GM21515 (cell line): ENCODE results near the gene PPARG.
A peak's percentile ranks its signal among the peaks of the same experiment; 100 is the strongest.
"Not testable (repeated sequence)": the region's sequence is repeated elsewhere in the genome, so short reads cannot be mapped to it uniquely, and the experiment has no call there.

Experiments used
- ATAC-seq: cut with Tn5 transposase; IDR thresholded peaks from one replicate; pipeline ENCODE4 v1.9.1; 2021; ENCODE audit not compliant: unreplicated experiment

PPARG gene

DNA sequence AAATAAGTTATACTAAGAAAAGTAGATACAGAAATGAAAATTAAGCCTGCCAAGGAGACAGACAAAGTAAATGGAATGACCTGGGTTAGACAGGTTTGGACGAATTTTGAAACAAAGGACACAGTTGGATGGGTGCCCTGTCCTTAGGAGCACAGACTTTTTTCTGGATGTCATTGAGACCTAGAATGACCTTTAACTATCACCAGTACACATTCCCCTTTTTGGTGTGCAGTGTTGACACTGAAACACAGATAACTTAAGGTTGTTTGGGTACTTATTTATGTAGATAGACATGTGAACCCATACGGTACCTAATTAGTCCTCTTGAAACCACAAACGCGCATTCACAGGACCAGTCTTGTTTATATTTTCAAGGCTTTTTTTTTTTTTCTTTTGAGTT, 86.7 kb downstream of the PPARG start:
- no peak for ATAC-seq

DNA sequence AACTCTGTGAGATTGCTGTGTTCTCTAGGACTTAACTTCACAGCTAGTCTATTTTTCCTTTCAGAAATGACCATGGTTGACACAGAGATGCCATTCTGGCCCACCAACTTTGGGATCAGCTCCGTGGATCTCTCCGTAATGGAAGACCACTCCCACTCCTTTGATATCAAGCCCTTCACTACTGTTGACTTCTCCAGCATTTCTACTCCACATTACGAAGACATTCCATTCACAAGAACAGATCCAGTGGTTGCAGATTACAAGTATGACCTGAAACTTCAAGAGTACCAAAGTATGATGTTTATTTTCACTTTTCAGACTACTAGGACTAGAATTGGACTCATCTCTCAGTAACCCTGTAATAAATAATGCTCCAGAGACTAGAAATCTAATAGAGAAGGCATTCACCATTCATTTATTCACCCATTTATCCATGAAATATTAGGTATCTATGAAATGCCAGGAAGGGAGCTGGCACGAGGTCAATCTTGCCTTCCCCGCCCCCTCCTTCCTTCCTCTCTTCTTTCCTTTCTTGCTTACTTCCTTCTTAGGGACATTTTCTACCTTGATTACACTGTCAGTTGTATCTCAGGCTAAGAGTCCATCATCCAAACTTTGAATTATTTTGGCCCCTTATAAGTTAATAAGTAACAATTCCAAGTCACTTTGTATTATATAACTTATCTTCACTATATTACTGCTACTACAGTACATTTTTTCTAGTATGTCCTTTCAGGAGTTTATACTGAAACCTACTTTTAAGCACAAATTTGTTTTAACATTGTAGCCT, 91.0 kb downstream of the PPARG start:
- no peak for ATAC-seq

DNA sequence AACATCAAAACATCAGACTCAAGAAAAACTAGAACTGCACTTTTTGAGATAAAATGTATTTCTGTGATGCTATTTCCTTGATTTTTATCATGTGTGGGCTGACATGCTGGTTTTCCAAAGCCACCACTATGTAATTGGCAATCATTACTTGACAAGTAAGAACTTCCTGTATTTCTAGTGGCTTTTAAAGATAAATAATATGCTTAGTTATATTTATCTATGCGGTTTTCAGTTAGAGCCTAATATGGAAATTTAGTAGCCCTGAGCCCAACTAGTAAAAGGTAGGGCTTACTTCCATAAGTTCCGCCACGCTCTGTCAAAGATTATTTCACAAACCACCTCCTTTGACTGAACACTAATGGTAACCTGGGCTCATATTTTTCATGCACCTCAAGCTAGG, 91.6 kb downstream of the PPARG start:
- ATAC-seq: no peak

DNA sequence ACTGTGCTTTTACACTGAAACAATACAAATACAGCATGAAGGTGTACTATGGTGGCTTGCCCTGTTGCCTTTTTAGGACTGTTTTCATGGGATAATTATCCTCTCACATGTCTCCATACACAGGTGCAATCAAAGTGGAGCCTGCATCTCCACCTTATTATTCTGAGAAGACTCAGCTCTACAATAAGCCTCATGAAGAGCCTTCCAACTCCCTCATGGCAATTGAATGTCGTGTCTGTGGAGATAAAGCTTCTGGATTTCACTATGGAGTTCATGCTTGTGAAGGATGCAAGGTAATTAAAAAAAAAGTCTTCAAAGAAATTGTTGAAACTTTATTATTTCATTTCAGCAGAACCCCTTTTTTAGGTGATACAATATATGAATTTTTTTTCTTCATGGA, 92.3 kb downstream of the PPARG start:
- ATAC-seq: no peak

- no peak for ATAC-seq
Observed at GRCh38 chr3:12383218-12383617, 94.3 kb downstream of the PPARG start.

GRCh38 chr3:12384451-12385233, 95.8 kb downstream of the PPARG start:
- ATAC-seq: no peak

DNA sequence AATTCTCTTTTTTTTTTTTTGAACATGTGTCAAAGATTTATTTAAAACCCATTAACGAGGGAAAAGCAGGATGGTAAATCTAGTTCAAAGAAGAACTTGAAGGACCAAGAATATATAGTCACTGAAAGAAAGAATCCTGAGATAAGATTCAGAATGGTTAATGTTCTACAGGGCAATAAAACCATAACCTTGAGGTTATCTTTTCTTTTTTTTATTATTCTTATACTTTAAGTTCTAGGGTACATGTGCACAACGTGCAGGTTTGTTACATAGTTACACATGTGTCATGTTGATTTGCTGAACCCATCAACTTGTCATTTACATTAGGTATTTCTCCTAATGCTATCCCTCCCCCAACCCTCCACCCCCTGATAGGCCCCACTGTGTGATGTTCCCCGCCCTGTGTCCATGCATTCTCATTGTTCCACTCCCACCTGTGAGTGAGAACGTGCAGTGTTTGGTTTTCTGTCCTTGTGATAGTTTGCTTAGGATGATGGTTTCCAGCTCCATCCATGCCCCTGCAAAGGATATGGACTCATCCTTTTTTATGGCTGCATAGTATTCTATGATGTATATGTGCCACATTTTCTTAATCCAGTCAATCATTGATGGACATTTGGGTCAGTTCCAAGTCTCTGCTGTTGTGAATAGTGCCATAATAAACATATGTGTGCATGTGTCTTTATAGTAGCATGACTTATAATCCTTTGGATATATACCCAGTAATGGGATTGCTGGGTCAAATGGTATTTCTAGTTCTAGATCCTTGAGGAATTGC, 97.8 kb downstream of the PPARG start:
- ATAC-seq: not testable (repeated sequence)

DNA sequence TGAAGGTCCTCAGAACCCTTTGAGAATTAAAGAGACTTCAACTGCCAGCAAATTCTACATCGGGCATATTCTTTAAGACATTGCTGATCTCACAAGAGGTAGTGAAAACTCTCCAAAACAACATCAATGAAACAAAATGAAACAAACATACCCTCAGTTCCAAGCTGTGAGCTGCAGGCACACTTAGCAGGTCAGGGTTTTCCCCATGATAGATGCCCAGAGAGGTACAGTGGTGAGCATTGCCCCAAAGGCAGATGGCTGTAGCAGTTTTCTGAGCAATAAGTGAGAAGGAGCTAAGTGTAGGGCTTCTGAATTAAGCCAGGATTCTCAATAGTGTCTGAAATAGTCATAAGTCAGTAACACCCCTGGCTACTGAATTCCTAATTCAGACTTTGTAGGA, 99.3 kb downstream of the PPARG start:
- ATAC-seq: no peak

GRCh38 chr3:12392101-12392878, 103.4 kb downstream of the PPARG start:
- no peak for ATAC-seq

GRCh38 chr3:12393894-12394293, 105.0 kb downstream of the PPARG start:
- no peak for ATAC-seq

GRCh38 chr3:12394569-12395271, 105.8 kb downstream of the PPARG start:
- ATAC-seq: peak; percentile 19

DNA sequence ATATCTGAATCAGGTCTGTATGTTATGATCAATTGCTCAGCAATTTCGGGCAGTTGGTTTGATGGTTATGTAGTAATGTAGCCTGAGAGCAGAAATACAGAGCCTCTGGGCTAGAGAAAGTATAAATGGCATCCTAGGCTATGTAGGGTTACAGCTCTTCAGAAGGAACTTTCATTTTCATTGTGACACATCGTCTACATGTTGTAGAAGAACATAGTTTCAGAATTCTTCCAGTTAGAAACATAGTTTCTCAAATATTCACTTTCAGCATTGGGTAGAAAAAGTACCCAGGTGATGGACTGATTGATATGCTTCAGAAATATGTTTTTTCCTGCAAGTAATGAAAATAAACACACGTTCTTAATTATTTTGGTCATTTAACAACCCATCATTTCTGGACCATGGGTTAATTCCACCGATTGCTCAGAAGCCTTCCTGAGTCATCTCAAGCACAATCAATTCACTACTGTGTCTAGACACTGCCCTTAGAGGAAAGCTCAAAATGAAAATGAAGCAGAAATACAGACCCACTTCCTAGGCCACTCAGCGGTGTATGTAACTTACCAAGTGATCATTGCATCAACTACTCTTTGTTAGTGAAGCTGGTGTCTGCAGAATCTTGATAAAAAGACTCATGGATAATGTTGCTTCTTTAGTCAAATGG, 106.6 kb downstream of the PPARG start:
- ATAC-seq: peak; percentile 95

- no peak for ATAC-seq
Observed at GRCh38 chr3:12396471-12396870, 107.6 kb downstream of the PPARG start.

GRCh38 chr3:12399226-12399625, 110.4 kb downstream of the PPARG start:
- no peak for ATAC-seq

DNA sequence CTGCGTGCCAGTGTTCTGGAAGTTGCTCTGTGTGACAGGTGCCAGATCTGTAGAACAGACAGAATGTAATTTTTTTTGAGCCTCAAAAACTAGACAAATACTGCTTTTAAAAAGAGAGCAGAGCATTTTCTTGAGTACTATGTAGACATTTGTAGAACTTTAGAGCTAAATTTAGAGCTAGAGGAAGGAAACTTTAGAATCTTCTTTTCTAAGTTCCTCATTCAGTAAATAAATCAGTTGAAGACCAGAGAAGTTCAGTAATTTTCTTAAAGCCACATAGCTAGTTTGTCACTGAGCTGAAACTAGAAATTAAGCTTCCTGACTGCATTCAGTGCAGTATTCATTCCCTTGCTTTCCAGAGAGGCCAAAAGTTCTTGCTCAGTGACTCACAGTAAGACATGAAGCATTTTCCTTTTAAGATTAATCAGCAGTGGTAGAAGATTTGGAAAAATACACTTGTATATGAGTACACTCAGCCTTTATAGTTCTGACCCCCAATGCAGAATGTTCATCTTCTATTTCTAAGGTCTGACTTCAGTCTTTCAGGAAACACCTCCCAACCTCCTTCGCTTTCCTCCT, 111.8 kb downstream of the PPARG start:
- ATAC-seq: no peak

- ATAC-seq: no peak
Observed at GRCh38 chr3:12401208-12401607, 112.3 kb downstream of the PPARG start.

- ATAC-seq: no peak
Observed at GRCh38 chr3:12405432-12406272, 116.8 kb downstream of the PPARG start.

DNA sequence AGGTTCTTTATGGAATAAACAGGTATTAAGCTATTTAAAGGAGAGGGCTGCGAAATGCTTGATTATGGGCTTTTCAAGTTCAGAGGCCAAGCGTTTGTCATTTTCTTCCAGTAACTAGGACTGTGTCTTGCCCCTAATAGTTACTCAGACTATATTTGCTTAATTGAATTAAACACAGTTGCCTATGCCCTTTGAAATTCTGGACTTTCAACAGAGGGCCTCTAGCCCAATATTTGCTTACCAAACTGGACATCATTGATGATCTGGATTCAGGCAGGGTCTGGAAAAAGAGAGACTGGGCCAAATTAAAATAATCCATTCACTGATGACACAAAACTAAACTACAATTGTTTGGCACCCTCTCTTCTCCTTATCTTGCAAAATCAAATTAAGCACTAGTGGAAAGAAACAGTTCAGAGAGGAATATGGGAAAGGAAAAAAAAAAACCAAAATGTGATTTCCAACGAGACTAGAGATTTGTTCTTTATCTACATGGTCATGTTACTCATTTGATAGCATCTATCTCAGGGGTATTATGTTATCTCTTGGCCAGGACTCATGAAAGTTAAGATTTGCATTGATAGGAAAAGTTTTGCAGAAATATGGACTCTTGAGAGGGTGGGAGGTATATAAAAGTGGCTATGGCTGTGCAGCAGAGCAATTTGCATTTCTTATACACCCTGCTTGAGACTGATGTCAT, 120.3 kb downstream of the PPARG start:
- ATAC-seq: no peak
